Ascending aorta (tissue), 2 donors: ENCODE measurements around the gene TLN1. TPM values are rescaled to one million over a fixed set of nuclear protein-coding genes. Genes with fewer than 3 reads are reported as not detected.
A peak's percentile ranks its signal among the peaks of the same experiment; 100 is the strongest.

Experiments used
- DNase-seq, 2 donors: peaks; one replicate each; pipeline ENCODE4 v3.0.0-alpha.2; 2019; ENCODE audit warnings: low spot score in 2 of 2
- H3K27ac ChIP-seq, 2 donors: fragments of 200-600 bp; sonication (generic); one replicate each; pipeline ENCODE4 v1.5.1; 2016 to 2017; ENCODE audit warnings: mild to moderate bottlenecking in 1 of 2
- H3K27me3 ChIP-seq: fragments of 200-600 bp; sonication (generic); one replicate; pipeline ENCODE4 v1.5.1; 2017
- H3K36me3 ChIP-seq, 2 donors: fragments of 200-600 bp; sonication (generic); one replicate each; pipeline ENCODE4 v1.5.1; 2016
- H3K4me1 ChIP-seq, 2 donors: fragments of 200-600 bp; sonication (generic); one replicate each; pipeline ENCODE4 v1.5.1; 2016 to 2017; ENCODE audit warnings: mild to moderate bottlenecking in 1 of 2
- H3K4me3 ChIP-seq, 2 donors: fragments of 200-600 bp; sonication (generic); one replicate each; pipeline ENCODE4 v1.5.1; 2016 to 2017; ENCODE audit warnings: mild to moderate bottlenecking in 1 of 2
- H3K9me3 ChIP-seq, 2 donors: fragments of 200-600 bp; sonication (generic); one replicate each; pipeline ENCODE4 v1.5.1; 2016
- intact Hi-C: fragments of 100-400 bp; cut with DNase I; formaldehyde crosslinking; loops from one replicate; pipeline ENCODE4 v1.15.1; 2023
- total RNA-seq: library from RNA; depleted of rRNA; stranded (reverse); fragments of >200 nt; gene quantifications from one replicate; pipeline ENCODE4 v1.1.0, GENCODE V29; 2016
- TF ChIP-seq, protein P1 (sequence below), 3 experiments: fragments of 200-600 bp in 2 of 3; fragments of 450-650 bp in 1 of 3; sonication (generic) in 2 of 3; IDR thresholded peaks; one replicate each; pipeline ENCODE4 v1.5.1; 2016 to 2019; ENCODE audit warnings: antibody characterized with exemption in 3 of 3, mild to moderate bottlenecking in 1 of 3, moderate library complexity in 1 of 3

The TLN1 gene
- total RNA-seq, 1 donor from 2014 or later: 735 TPM

DNA sequence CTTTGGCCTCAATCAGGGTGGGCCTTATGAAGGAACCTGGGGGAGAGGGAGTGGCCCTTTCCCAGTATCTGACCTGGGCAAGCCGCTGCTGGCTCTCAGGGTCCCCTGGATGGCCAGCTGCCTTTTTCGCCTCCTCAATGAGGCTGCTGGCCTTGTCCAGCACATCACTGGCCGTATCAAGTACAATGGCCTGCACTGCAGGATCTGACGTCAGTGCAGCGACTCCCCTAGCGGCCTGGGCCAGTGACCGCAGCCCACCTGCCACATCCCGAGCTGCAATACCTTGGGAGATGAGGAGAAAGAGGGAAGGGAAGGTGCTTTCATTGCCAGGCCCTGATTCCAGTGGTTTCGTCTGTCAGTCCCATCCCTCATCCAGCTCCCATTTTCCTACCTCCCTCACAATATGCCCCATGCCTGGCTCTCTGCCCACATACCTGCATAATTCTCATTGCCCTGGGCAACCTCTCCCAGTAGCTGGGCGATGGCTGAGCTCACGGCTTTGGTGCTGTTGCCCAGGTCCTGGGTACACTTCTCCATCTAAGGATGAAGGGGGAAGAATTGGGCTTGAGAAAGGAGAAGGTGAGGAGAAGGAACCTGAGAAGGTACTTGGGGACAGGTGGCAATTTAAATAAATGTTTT lies 19.1 kb downstream of the TLN1 start:
- Histone ChIP-seq H3K9me3 (no peaks in the 10 kb centered on the region), H3K4me3 (no peak overlapping the region), H3K27me3 (no peaks in the 10 kb centered on the region), H3K36me3 (peaks cover 98% of the 10 kb centered on the region in 2 donors), H3K27ac (peak overlapping the region in 1 of 2 donors; percentile 35), H3K4me1 (peaks cover 0 to 3% of the 10 kb centered on the region in 2 donors)
- intact Hi-C loops: no loop called here
- DNase-seq: no peak
- TF ChIP-seq, protein P1, sequence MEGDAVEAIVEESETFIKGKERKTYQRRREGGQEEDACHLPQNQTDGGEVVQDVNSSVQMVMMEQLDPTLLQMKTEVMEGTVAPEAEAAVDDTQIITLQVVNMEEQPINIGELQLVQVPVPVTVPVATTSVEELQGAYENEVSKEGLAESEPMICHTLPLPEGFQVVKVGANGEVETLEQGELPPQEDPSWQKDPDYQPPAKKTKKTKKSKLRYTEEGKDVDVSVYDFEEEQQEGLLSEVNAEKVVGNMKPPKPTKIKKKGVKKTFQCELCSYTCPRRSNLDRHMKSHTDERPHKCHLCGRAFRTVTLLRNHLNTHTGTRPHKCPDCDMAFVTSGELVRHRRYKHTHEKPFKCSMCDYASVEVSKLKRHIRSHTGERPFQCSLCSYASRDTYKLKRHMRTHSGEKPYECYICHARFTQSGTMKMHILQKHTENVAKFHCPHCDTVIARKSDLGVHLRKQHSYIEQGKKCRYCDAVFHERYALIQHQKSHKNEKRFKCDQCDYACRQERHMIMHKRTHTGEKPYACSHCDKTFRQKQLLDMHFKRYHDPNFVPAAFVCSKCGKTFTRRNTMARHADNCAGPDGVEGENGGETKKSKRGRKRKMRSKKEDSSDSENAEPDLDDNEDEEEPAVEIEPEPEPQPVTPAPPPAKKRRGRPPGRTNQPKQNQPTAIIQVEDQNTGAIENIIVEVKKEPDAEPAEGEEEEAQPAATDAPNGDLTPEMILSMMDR (IDR thresholded peaks at IDR 0.05): no peak

DNA sequence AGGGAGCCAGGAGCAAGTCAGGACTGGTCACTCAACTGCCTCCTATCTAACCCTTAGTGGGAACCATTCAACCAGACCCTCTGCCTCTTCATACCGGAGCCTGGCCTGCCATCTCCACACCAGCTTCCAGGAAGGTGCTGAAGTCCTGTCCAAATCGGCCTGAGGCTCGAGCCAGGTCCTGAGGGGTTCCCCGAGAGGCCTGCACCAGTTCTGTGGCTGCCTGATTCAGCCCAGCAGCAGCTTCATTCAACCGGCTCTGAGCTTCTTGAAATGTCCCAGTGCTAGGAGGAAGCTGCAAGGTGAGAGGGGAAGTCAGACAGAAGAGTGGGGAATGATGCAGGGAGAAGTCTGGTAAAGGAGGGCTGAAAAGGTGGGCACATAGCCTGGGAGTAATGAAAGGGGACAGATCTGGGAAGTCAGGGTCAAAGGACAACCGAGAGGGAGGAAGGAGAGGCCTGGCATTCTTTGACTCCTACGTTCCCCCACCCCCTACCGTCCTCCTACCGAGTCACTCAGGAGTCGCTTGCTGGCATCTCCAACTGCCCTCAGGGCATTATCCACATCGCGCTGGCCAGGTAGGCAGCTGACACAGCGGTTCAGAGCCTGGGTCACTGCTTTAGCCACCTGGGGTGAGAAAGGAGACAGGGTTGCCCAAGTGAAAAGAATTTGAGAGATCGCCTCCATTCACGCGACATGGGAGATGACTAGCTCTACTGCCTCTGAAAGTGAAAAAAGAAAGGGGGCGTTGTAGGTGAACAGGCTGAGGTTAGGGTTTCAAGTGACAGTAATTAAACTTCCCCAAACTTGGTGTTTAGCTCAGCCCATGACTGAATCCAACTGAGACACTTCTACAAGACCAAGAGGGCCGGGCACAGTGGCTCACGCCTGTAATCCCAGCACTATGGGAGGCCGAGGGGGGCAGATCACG lies 20.2 kb downstream of the TLN1 start:
- peak overlapping the region; percentile 1 to 17 for H3K27ac ChIP-seq

DNA sequence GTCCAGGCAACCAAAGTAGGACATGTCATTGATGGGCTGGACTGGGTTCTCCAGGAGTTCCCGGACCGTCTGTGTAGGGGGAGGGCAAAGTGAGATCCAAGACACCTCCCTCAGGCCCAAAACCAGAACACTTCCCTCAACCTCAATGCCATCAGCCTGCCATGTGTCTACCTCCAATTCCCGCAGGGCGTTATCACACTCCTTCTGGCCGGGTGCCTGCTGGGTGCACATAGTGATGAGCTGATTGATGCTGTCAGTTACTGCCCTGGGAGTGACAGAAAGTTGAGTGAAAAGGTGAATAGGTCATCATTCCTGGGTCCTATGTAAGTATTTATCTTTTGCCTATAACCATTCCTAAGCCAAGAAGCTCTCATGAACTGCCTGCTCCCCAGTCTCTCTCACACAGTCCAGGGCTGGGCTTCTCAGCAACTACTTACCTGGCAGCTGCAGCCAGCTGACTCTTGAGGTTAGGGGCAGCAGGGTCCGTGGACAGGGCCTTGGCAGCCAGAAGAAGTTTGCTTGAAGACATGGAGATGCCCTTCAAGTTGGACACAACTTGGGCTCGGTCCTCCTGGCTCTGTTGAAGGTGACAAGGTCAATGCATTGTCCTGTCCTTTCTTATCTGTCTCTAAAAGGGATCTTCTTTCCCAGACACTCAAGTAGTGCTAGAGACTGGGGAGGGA lies 21.0 kb downstream of the TLN1 start:
- no peaks in the 10 kb centered on the region for H3K4me1 ChIP-seq
- intact Hi-C loops: no loop called here
- H3K36me3 ChIP-seq: peaks cover 98% of the 10 kb centered on the region in 2 donors
- peak overlapping the region; percentile 17 to 40 for H3K27ac ChIP-seq
- no peak for DNase-seq
- no peaks in the 10 kb centered on the region for H3K27me3 ChIP-seq
- no peaks in the 10 kb centered on the region for H3K9me3 ChIP-seq
- H3K4me3 ChIP-seq: no peak overlapping the region
- TF ChIP-seq, protein P1 (IDR thresholded peaks at IDR 0.05): no peak

More for the DNA sequence above, 20.2 kb downstream of the TLN1 start:
- Histone ChIP-seq H3K27me3 (no peaks in the 10 kb centered on the region), H3K4me3 (no peak overlapping the region), H3K4me1 (peaks cover 0 to 3% of the 10 kb centered on the region in 2 donors), H3K36me3 (peaks cover 98% of the 10 kb centered on the region in 2 donors), H3K9me3 (no peaks in the 10 kb centered on the region)
- intact Hi-C loops: no loop called here
- TF ChIP-seq, protein P1 (IDR thresholded peaks at IDR 0.05): no peak
- DNase-seq: no peak

DNA sequence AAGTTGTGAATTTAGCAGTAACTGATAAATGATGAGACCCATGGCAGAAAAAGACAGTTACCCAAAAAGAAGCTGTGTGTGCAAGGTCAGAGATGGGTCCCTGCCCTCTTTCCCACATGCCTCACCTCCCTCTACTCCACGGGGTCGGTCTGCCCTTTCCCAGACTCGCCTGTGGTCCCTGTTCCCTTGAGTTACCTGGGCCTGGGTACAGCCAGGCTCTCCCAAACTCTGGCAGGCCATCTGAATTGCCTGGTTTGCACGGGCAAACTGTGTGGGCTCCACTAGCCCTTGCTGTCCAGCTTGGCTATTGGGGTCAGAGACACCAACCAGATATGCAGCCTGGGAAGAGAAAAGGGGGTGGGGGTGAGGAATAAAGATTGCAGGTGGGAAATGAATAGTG lies 23.8 kb downstream of the TLN1 start:
- peak overlapping the region in 1 of 2 donors; percentile 61 for H3K27ac ChIP-seq
- no peaks in the 10 kb centered on the region for H3K4me1 ChIP-seq
- TF ChIP-seq, protein P1 (IDR thresholded peaks at IDR 0.05): no peak
- no peak for DNase-seq
- intact Hi-C loops: no loop called here
- H3K9me3 ChIP-seq: no peaks in the 10 kb centered on the region
- H3K36me3 ChIP-seq: peaks cover 98% of the 10 kb centered on the region in 2 donors
- no peak overlapping the region for H3K4me3 ChIP-seq
- no peaks in the 10 kb centered on the region for H3K27me3 ChIP-seq

DNA sequence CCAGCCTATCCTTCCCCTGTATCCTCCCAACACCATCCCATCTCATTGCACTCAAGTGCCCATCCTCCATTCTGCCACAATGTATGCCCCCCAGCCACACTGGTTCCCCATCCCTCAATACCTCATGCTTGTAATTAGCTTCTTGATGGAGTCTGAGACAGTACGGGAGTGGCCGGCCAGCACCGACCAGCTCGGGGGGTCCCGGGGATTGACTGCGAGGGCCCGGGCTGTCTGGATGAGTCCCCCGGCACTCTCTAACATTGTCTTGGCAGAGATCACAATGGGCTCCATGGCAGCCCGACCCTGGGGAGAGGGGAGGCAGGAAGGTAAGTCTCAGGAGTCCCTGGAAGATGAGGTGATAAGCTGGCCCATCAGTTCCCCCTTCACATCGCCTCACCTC lies 25.0 kb downstream of the TLN1 start:
- no peaks in the 10 kb centered on the region for H3K9me3 ChIP-seq
- no peaks in the 10 kb centered on the region for H3K4me1 ChIP-seq
- H3K4me3 ChIP-seq: no peak overlapping the region
- H3K27me3 ChIP-seq: no peaks in the 10 kb centered on the region
- no peak for DNase-seq
- H3K27ac ChIP-seq: peak overlapping the region; percentile 61
- TF ChIP-seq, protein P1 (IDR thresholded peaks at IDR 0.05): no peak
- peaks cover 98% of the 10 kb centered on the region in 2 donors for H3K36me3 ChIP-seq
- intact Hi-C loops: no loop called here
